IMR-90 (cell line): ENCODE data around the gene TCEAL3. TPM values are rescaled to one million over a fixed set of nuclear protein-coding genes. Genes with fewer than 3 reads are reported as not detected.

Experiments
- ATAC-seq: fragments of 200-7000 bp; cut with Tn5 transposase; 2 replicates; pipeline ENCODE4 v1.9.1; 2020; ENCODE audit warnings: low read depth, mild to moderate bottlenecking, moderate library complexity
- BruUV-seq: library from RNA; stranded (reverse); fragments of 400-500 nt; replicated peaks from 2 replicates; lab custom pipeline; 2021; lab: Mats Ljungman, UMichigan
- CTCF ChIA-PET: fragments of 300-600 bp; formaldehyde crosslinking; extraction: SDS; loops from one replicate; lab custom pipeline; 2021; ENCODE audit warnings: antibody characterized with exemption; lab: Yijun Ruan, JAX
- POLR2A ChIA-PET: fragments of 300-600 bp; sonication (Branson Sonifier 250); formaldehyde crosslinking; loops from one replicate; lab custom pipeline; 2022; ENCODE audit warnings: antibody characterized with exemption; ENCODE audit not compliant: unreplicated experiment; lab: Charles Lee
- DNase-seq: peaks from one replicate; pipeline ENCODE4 v3.0.0; 2013
- H2AFZ ChIP-seq: replicated peaks from 2 replicates; pipeline ENCODE3; 2013; ENCODE audit warnings: low read length, mild to moderate bottlenecking; ENCODE audit not compliant: poor library complexity
- H2AK5ac ChIP-seq: 2 replicates; pipeline ENCODE4 v1.6.1; 2013; ENCODE audit warnings: low read depth, low read length, inconsistent platforms
- H2AK9ac ChIP-seq: replicated peaks from 2 replicates; pipeline ENCODE3; 2013; ENCODE audit warnings: mild to moderate bottlenecking, low read depth, low read length, moderate library complexity; ENCODE audit not compliant: poor library complexity
- H2BK120ac ChIP-seq: 2 replicates; pipeline ENCODE4 v1.6.1; 2013; ENCODE audit warnings: low read depth, low read length, inconsistent platforms
- H2BK15ac ChIP-seq: 3 replicates; pipeline ENCODE4 v1.6.1; 2013; ENCODE audit warnings: low read depth, low read length, inconsistent platforms
- H2BK20ac ChIP-seq: 2 replicates; pipeline ENCODE4 v1.6.1; 2013; ENCODE audit warnings: low read depth, mild to moderate bottlenecking, inconsistent platforms, low read length, moderate library complexity
- H2BK5ac ChIP-seq: 2 replicates; pipeline ENCODE4 v1.6.1; 2013; ENCODE audit warnings: mild to moderate bottlenecking, low read depth, low read length, inconsistent platforms; ENCODE audit not compliant: poor library complexity, severe bottlenecking
- H3K14ac ChIP-seq: replicated peaks from 2 replicates; pipeline ENCODE4 v1.6.1; 2013; ENCODE audit warnings: low read depth, low read length, inconsistent platforms
- H3K18ac ChIP-seq: 2 replicates; pipeline ENCODE4 v1.6.1; 2013; ENCODE audit warnings: low read depth, low read length, control low read depth
- H3K23ac ChIP-seq: 2 replicates; pipeline ENCODE4 v1.6.1; 2013; ENCODE audit warnings: low read depth, low read length, inconsistent platforms
- H3K27ac ChIP-seq: 2 replicates; pipeline ENCODE4 v1.5.1; 2013; ENCODE audit warnings: mild to moderate bottlenecking, control low read depth, low read length; ENCODE audit not compliant: insufficient read depth
- H3K27me3 ChIP-seq: 2 replicates; pipeline ENCODE4 v1.6.1; 2013; ENCODE audit warnings: low read length; ENCODE audit not compliant: control insufficient read depth, insufficient read depth
- H3K36me3 ChIP-seq: 2 replicates; pipeline ENCODE4 v1.6.1; 2013; ENCODE audit warnings: low read length, mixed read lengths; ENCODE audit not compliant: control insufficient read depth, insufficient read depth
- H3K4ac ChIP-seq: 2 replicates; pipeline ENCODE4 v1.6.1; 2013; ENCODE audit warnings: low read depth, low read length, inconsistent platforms
- H3K4me1 ChIP-seq: 2 replicates; pipeline ENCODE4 v1.6.1; 2013; ENCODE audit warnings: low read length, mixed read lengths; ENCODE audit not compliant: control insufficient read depth, insufficient read depth
- H3K4me2 ChIP-seq: 2 replicates; pipeline ENCODE4 v1.6.1; 2013; ENCODE audit warnings: low read depth, mild to moderate bottlenecking, control low read depth, low read length, moderate library complexity
- H3K4me3 ChIP-seq: 2 replicates; pipeline ENCODE4 v1.5.1; 2013; ENCODE audit warnings: low read depth, mild to moderate bottlenecking, control low read depth, low read length, moderate library complexity; ENCODE audit not compliant: insufficient read depth
- H3K56ac ChIP-seq: 2 replicates; pipeline ENCODE4 v1.6.1; 2013; ENCODE audit warnings: low read length, inconsistent platforms; ENCODE audit not compliant: insufficient read depth; ENCODE audit errors: extremely low read depth
- H3K79me1 ChIP-seq, 2 experiments: 2 replicates each; pipeline ENCODE4 v1.6.1; 2013; ENCODE audit warnings: low read length in 2 of 2, inconsistent platforms in 1 of 2, low read depth in 1 of 2
- H3K9ac ChIP-seq: 2 replicates; pipeline ENCODE4 v1.6.1; 2013; ENCODE audit warnings: low read depth, low read length, control low read depth
- H3K9me1 ChIP-seq: 2 replicates; pipeline ENCODE4 v1.6.1; 2013; ENCODE audit warnings: low read length, inconsistent platforms; ENCODE audit not compliant: insufficient read depth
- H3K9me3 ChIP-seq: 2 replicates; pipeline ENCODE4 v1.6.1; 2013; ENCODE audit warnings: low read length; ENCODE audit not compliant: control insufficient read depth, insufficient read depth
- H4K20me1 ChIP-seq: 2 replicates; pipeline ENCODE4 v1.6.1; 2013; ENCODE audit warnings: low read length, inconsistent platforms; ENCODE audit not compliant: insufficient read depth
- H4K5ac ChIP-seq: 2 replicates; pipeline ENCODE4 v1.6.1; 2013; ENCODE audit warnings: mild to moderate bottlenecking, low read depth, low read length, control low read depth
- H4K8ac ChIP-seq, 2 experiments: 2 replicates each; pipeline ENCODE4 v1.6.1; 2013; ENCODE audit warnings: low read depth in 2 of 2, low read length in 2 of 2, control low read depth in 1 of 2, inconsistent platforms in 1 of 2
- H4K91ac ChIP-seq: 2 replicates; pipeline ENCODE4 v1.6.1; 2013; ENCODE audit warnings: low read depth, low read length, inconsistent platforms; ENCODE audit not compliant: insufficient read depth
- BHLHE40 ChIP-seq: fragments of 150-350 bp; IDR thresholded peaks from 2 replicates; pipeline ENCODE4 v1.6.1; 2016; ENCODE audit warnings: mild to moderate bottlenecking, low read depth, low read length
- CEBPB ChIP-seq: IDR thresholded peaks from 2 replicates; pipeline ENCODE4 v1.6.1; 2012; ENCODE audit warnings: low read depth, low read length, improper control_type of control experiment
- CHD1 ChIP-seq: IDR thresholded peaks from 2 replicates; pipeline ENCODE4 v1.6.1; 2012; ENCODE audit warnings: low read depth, low read length, improper control_type of control experiment
- CTCF ChIP-seq: conservative IDR thresholded peaks from 2 replicates; pipeline ENCODE4 v1.5.1; 2012; ENCODE audit warnings: mild to moderate bottlenecking, low read depth, low read length, improper control_type of control experiment
- ELK1 ChIP-seq: fragments of 150-350 bp; IDR thresholded peaks from 2 replicates; pipeline ENCODE4 v1.6.1; 2016; ENCODE audit warnings: low read depth, mild to moderate bottlenecking, low read length, moderate library complexity, borderline replicate concordance
- FOS ChIP-seq: fragments of 150-350 bp; IDR thresholded peaks from 2 replicates; pipeline ENCODE4 v1.6.1; 2016; ENCODE audit warnings: low read depth, low read length
- MAFK ChIP-seq: IDR thresholded peaks from 2 replicates; pipeline ENCODE4 v1.6.1; 2012; ENCODE audit warnings: low read depth, low read length, improper control_type of control experiment
- MAZ ChIP-seq: IDR thresholded peaks from 2 replicates; pipeline ENCODE4 v1.6.1; 2012; ENCODE audit warnings: low read depth, mild to moderate bottlenecking, low read length, improper control_type of control experiment, moderate library complexity, borderline replicate concordance
- MXI1 ChIP-seq: IDR thresholded peaks from 2 replicates; pipeline ENCODE4 v1.6.1; 2012; ENCODE audit warnings: low read depth, mild to moderate bottlenecking, low read length, moderate library complexity, borderline replicate concordance
- NFE2L2 ChIP-seq: fragments of 150-350 bp; IDR thresholded peaks from 2 replicates; pipeline ENCODE4 v1.6.1; 2016; ENCODE audit warnings: low read depth, mild to moderate bottlenecking, low read length
- POLR2A ChIP-seq: IDR thresholded peaks from 2 replicates; pipeline ENCODE4 v1.6.1; 2012; ENCODE audit warnings: mild to moderate bottlenecking, low read depth, low read length
- RAD21 ChIP-seq: IDR thresholded peaks from 2 replicates; pipeline ENCODE4 v1.6.1; 2012; ENCODE audit warnings: low read length, improper control_type of control experiment
- RCOR1 ChIP-seq: IDR thresholded peaks from 2 replicates; pipeline ENCODE4 v1.6.1; 2012; ENCODE audit warnings: mild to moderate bottlenecking, low read length, improper control_type of control experiment; ENCODE audit not compliant: insufficient replicate concordance
- RFX5 ChIP-seq: IDR thresholded peaks from 2 replicates; pipeline ENCODE4 v1.8.0; 2012; ENCODE audit warnings: low read depth, mild to moderate bottlenecking, low read length, moderate library complexity
- SMC3 ChIP-seq: fragments of 150-350 bp; IDR thresholded peaks from 2 replicates; pipeline ENCODE4 v1.6.1; 2016; ENCODE audit warnings: low read depth, mild to moderate bottlenecking, antibody characterized with exemption, low read length, moderate library complexity
- WGBS, 2 experiments: methylation state at CpG; one replicate each; pipeline versions ENCODE4 v1.1.5 to v1.1.7; 2013; ENCODE audit warnings: missing lambda C conversion rate in 2 of 2; ENCODE audit not compliant: insufficient read length in 1 of 2; ENCODE audit errors: extremely low coverage in 2 of 2; 5-methylcytosine and 5-hydroxymethylcytosine counted together
- dilution Hi-C: fragments of 300-500 bp; cut with HindIII; formaldehyde crosslinking; loops from one replicate; pipeline ENCODE4 v1.14.3; 2018; ENCODE audit warnings: low sequenced_read_pairs; ENCODE audit not compliant: unreplicated experiment
- in situ Hi-C: fragments of 300-500 bp; cut with MboI; formaldehyde crosslinking; loops from 3 replicates; pipeline ENCODE4 v1.14.3; 2019; ENCODE audit warnings: low sequenced_read_pairs, inconsistent platforms, mixed read lengths
- intact Hi-C: fragments of 100-400 bp; cut with micrococcal nuclease; formaldehyde crosslinking; loops from 2 replicates; pipeline ENCODE4 v1.10.0; 2022
- polyA plus RNA-seq, 3 experiments: library from polyadenylated mRNA; depleted of rRNA; stranded (reverse); fragments of >200 nt; gene quantifications; 2 replicates each; pipeline ENCODE4 v1.2.3, GENCODE V29; 2012; ENCODE audit warnings: low replicate concordance in 1 of 3
- total RNA-seq: library from RNA; depleted of rRNA; stranded (reverse); fragments of >200 nt; gene quantifications from 2 replicates; pipeline ENCODE4 v1.2.3, GENCODE V29; 2012

Gene TCEAL3
- total and polyA plus RNA-seq, 2 of the 4 experiments (the other 2 are of a cell fraction): 3.2 to 24.2 TPM

GRCh38 chrX:103565197-103565596 is 42.6 kb upstream of the TCEAL3 start:
- dilution Hi-C loops: no loop called here
- H3K4me2 ChIP-seq: no peak overlapping the region
- no peak overlapping the region for H3K56ac ChIP-seq
- BruUV-seq: no TSS peak
- no peak overlapping the region for H4K5ac ChIP-seq
- H3K36me3 ChIP-seq: no peaks in the 10 kb centered on the region
- no peak overlapping the region for H2AFZ ChIP-seq
- no CpG with 5 or more reads among the region's 4 CpGs for WGBS, 2 experiments
- TF ChIP-seq CEBPB (no peak), SMC3 (no peak), POLR2A (no peak), MAZ (no peak), RAD21 (no peak), CTCF (no peak), MXI1 (no peak), FOS (no peak), NFE2L2 (no peak), CHD1 (no peak), RFX5 (no peak), ELK1 (no peak), BHLHE40 (no peak), RCOR1 (no peak), MAFK (no peak)
- no peak overlapping the region for H3K4me3 ChIP-seq
- H2AK5ac ChIP-seq: no peak overlapping the region
- intact Hi-C loops: no loop called here
- H3K14ac ChIP-seq: no peak overlapping the region
- in situ Hi-C loops: no loop called here
- H3K27ac ChIP-seq: no peak overlapping the region
- no peaks in the 10 kb centered on the region for H3K9me3 ChIP-seq
- CTCF ChIA-PET: no interaction called here
- no peak overlapping the region for H2BK20ac ChIP-seq
- ATAC-seq: no peak
- H3K23ac ChIP-seq: no peak overlapping the region
- no peaks in the 10 kb centered on the region for H3K4me1 ChIP-seq
- no peak for DNase-seq
- no peaks in the 10 kb centered on the region for H4K20me1 ChIP-seq
- no peaks in the 10 kb centered on the region for H3K27me3 ChIP-seq
- no peak overlapping the region for H3K4ac ChIP-seq
- no peak overlapping the region for H2BK120ac ChIP-seq
- H3K18ac ChIP-seq: no peak overlapping the region
- H4K91ac ChIP-seq: no peak overlapping the region
- no peak overlapping the region for H2AK9ac ChIP-seq
- H4K8ac ChIP-seq: no peak overlapping the region
- H2BK15ac ChIP-seq: no peak overlapping the region
- POLR2A ChIA-PET: no interaction called here
- H3K9me1 ChIP-seq: no peaks in the 10 kb centered on the region
- no peak overlapping the region for H3K9ac ChIP-seq
- no peaks in the 10 kb centered on the region for H3K79me1 ChIP-seq
- no peak overlapping the region for H2BK5ac ChIP-seq
